Activated CD4-positive, alpha-beta T cell treated with anti-CD3 and anti-CD28 coated beads, Interleukin-2, amount 10 ng/mL, durations not matched to agents 24 days and 14 days (primary cell): Measurements from ENCODE around the gene OSMR. TPM values are rescaled to one million over a fixed set of nuclear protein-coding genes. Genes with fewer than 3 reads are reported as not detected.

Source experiments
- DNase-seq: peaks from one replicate; pipeline ENCODE4 v3.0.0; 2022
- H3K27ac Mint-ChIP-seq: one replicate; pipeline ENCODE4 v1.8.0; 2022; ENCODE audit warnings: mild to moderate bottlenecking, mixed read lengths
- H3K27me3 Mint-ChIP-seq: one replicate; pipeline ENCODE4 v1.8.0; 2022; ENCODE audit warnings: mixed read lengths
- H3K36me3 Mint-ChIP-seq: one replicate; pipeline ENCODE4 v1.8.0; 2022; ENCODE audit warnings: low read depth, mild to moderate bottlenecking, mixed read lengths
- H3K4me1 Mint-ChIP-seq: one replicate; pipeline ENCODE4 v1.8.0; 2021; ENCODE audit warnings: mixed read lengths
- H3K4me3 Mint-ChIP-seq: one replicate; pipeline ENCODE4 v1.8.0; 2022; ENCODE audit warnings: mild to moderate bottlenecking, moderate library complexity, mixed read lengths
- H3K9me3 Mint-ChIP-seq: one replicate; pipeline ENCODE4 v1.8.0; 2021; ENCODE audit warnings: mixed read lengths
- intact Hi-C: fragments of 100-400 bp; cut with micrococcal nuclease; formaldehyde crosslinking; loops from one replicate; pipeline ENCODE4 v1.15.1; 2023
- total RNA-seq: library from RNA; stranded (reverse); gene quantifications from 2 replicates; pipeline ENCODE4 v1.2.3, GENCODE V29; 2022

OSMR gene
- total RNA-seq, 1 donor from 2014 or later, result not detected

GRCh38 chr5:38935437-38935836 lies 89.6 kb downstream of the OSMR start:
- intact Hi-C loops, result no loop called here
- H3K9me3 Mint-ChIP-seq, result no peaks in the 10 kb centered on the region
- peaks cover 2% of the 10 kb centered on the region for H3K27me3 Mint-ChIP-seq
- peaks cover 17% of the 10 kb centered on the region for H3K36me3 Mint-ChIP-seq
- H3K4me3 Mint-ChIP-seq, result no peak overlapping the region
- H3K4me1 Mint-ChIP-seq, result no peaks in the 10 kb centered on the region
- H3K27ac Mint-ChIP-seq, result no peak overlapping the region
- no peak for DNase-seq

GRCh38 chr5:38936269-38936668 lies 90.5 kb downstream of the OSMR start:
- intact Hi-C loops, result no loop called here
- Mint-ChIP-seq H3K4me1 (no peaks in the 10 kb centered on the region), H3K27me3 (no peaks in the 10 kb centered on the region), H3K27ac (no peak overlapping the region), H3K36me3 (peaks cover 19% of the 10 kb centered on the region), H3K4me3 (no peak overlapping the region), H3K9me3 (no peaks in the 10 kb centered on the region)
- no peak for DNase-seq

GRCh38 chr5:38938424-38938823 lies 92.6 kb downstream of the OSMR start:
- H3K4me1 Mint-ChIP-seq, result peaks cover 2% of the 10 kb centered on the region
- no peak for DNase-seq
- H3K36me3 Mint-ChIP-seq, result peaks cover 29% of the 10 kb centered on the region
- no peaks in the 10 kb centered on the region for H3K27me3 Mint-ChIP-seq
- H3K4me3 Mint-ChIP-seq, result no peak overlapping the region
- H3K27ac Mint-ChIP-seq, result no peak overlapping the region
- no peaks in the 10 kb centered on the region for H3K9me3 Mint-ChIP-seq
- intact Hi-C loops, result no loop called here

GRCh38 chr5:38938973-38939372 lies 93.2 kb downstream of the OSMR start:
- H3K36me3 Mint-ChIP-seq, result peaks cover 29% of the 10 kb centered on the region
- no peaks in the 10 kb centered on the region for H3K27me3 Mint-ChIP-seq
- no peak for DNase-seq
- intact Hi-C loops, result no loop called here
- peaks cover 2% of the 10 kb centered on the region for H3K4me1 Mint-ChIP-seq
- H3K27ac Mint-ChIP-seq, result no peak overlapping the region
- no peaks in the 10 kb centered on the region for H3K9me3 Mint-ChIP-seq
- H3K4me3 Mint-ChIP-seq, result no peak overlapping the region

- Mint-ChIP-seq H3K4me3 (no peak overlapping the region), H3K4me1 (peaks cover 2% of the 10 kb centered on the region), H3K36me3 (peaks cover 35% of the 10 kb centered on the region), H3K9me3 (no peaks in the 10 kb centered on the region), H3K27me3 (no peaks in the 10 kb centered on the region), H3K27ac (no peak overlapping the region)
- intact Hi-C loops, result no loop called here
- DNase-seq, result no peak
Measured at GRCh38 chr5:38940230-38940858, 94.5 kb downstream of the OSMR start.

GRCh38 chr5:38941912-38942311 lies 96.1 kb downstream of the OSMR start:
- no peaks in the 10 kb centered on the region for H3K9me3 Mint-ChIP-seq
- no peak for DNase-seq
- H3K4me3 Mint-ChIP-seq, result no peak overlapping the region
- H3K4me1 Mint-ChIP-seq, result peaks cover 7% of the 10 kb centered on the region
- no peaks in the 10 kb centered on the region for H3K27me3 Mint-ChIP-seq
- intact Hi-C loops, result no loop called here
- H3K27ac Mint-ChIP-seq, result no peak overlapping the region
- H3K36me3 Mint-ChIP-seq, result peaks cover 39% of the 10 kb centered on the region

DNA sequence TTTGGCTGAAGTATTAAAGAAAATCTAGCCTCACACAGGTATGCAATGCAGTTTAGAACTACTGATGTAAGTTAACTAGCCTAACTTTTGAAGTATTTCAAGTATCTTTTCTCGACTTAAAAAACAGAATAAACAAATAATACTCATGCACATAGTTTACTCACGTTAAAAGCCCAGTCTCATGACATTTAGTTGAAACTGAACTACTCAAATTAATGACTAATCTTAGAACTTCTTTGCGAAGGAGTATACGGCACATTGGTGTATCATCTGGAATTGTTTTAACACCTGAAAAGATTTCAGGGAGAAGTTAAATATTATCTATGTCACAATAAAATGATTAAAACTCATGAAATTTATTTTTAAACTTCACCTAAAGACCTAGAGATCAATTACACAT lies 98.5 kb downstream of the OSMR start:
- peaks cover 9% of the 10 kb centered on the region for H3K4me1 Mint-ChIP-seq
- no peaks in the 10 kb centered on the region for H3K27me3 Mint-ChIP-seq
- H3K36me3 Mint-ChIP-seq, result peaks cover 39% of the 10 kb centered on the region
- intact Hi-C loops, result no loop called here
- H3K27ac Mint-ChIP-seq, result no peak overlapping the region
- H3K9me3 Mint-ChIP-seq, result no peaks in the 10 kb centered on the region
- no peak overlapping the region for H3K4me3 Mint-ChIP-seq
- no peak for DNase-seq

- no peaks in the 10 kb centered on the region for H3K9me3 Mint-ChIP-seq
- DNase-seq, result no peak
- H3K27ac Mint-ChIP-seq, result no peak overlapping the region
- H3K4me1 Mint-ChIP-seq, result peaks cover 7% of the 10 kb centered on the region
- intact Hi-C loops, result no loop called here
- H3K27me3 Mint-ChIP-seq, result no peaks in the 10 kb centered on the region
- no peak overlapping the region for H3K4me3 Mint-ChIP-seq
- peaks cover 44% of the 10 kb centered on the region for H3K36me3 Mint-ChIP-seq
Measured at GRCh38 chr5:38948501-38948900, 102.7 kb downstream of the OSMR start.

DNA sequence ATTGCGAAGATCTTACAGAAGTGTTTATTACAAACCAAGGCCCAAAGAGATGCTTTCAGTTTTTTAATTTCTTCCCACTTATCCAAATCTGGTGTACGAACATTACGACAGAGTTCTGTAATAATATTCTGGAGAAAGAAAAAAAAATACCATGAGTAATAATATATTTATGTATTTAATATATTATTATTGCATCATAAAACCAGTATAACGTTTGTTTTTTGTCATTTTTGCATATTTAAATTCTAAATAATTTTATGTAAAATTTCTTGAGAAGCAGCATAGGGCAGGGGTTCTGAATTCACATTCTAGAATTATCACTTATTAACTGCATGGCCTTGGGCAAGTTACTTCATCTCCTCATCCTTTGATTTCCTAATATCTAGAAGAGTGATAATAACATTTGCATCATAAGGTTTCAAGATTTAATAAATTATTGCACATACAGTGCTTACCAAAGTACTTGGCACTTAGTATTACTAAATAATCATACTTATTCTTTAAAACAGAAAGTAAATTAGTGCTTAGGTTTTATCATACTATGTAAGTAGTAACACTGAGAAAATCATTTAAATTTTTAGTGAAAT lies 107.7 kb downstream of the OSMR start:
- H3K9me3 Mint-ChIP-seq, result no peaks in the 10 kb centered on the region
- no peaks in the 10 kb centered on the region for H3K27me3 Mint-ChIP-seq
- no peak for DNase-seq
- peaks cover 50% of the 10 kb centered on the region for H3K36me3 Mint-ChIP-seq
- H3K4me1 Mint-ChIP-seq, result no peaks in the 10 kb centered on the region
- intact Hi-C loops, result no loop called here
- H3K27ac Mint-ChIP-seq, result no peak overlapping the region
- H3K4me3 Mint-ChIP-seq, result no peak overlapping the region

GRCh38 chr5:38961691-38962090 lies 115.9 kb downstream of the OSMR start:
- no peak for DNase-seq
- H3K27ac Mint-ChIP-seq, result no peak overlapping the region
- no peaks in the 10 kb centered on the region for H3K27me3 Mint-ChIP-seq
- H3K4me1 Mint-ChIP-seq, result no peaks in the 10 kb centered on the region
- intact Hi-C loops, result no loop called here
- H3K4me3 Mint-ChIP-seq, result no peak overlapping the region
- peaks cover 34% of the 10 kb centered on the region for H3K36me3 Mint-ChIP-seq
- no peaks in the 10 kb centered on the region for H3K9me3 Mint-ChIP-seq

- no peaks in the 10 kb centered on the region for H3K4me1 Mint-ChIP-seq
- H3K27ac Mint-ChIP-seq, result no peak overlapping the region
- no peak for DNase-seq
- no peak overlapping the region for H3K4me3 Mint-ChIP-seq
- H3K9me3 Mint-ChIP-seq, result no peaks in the 10 kb centered on the region
- H3K36me3 Mint-ChIP-seq, result peaks cover 30% of the 10 kb centered on the region
- intact Hi-C loops, result no loop called here
- no peaks in the 10 kb centered on the region for H3K27me3 Mint-ChIP-seq
Measured at GRCh38 chr5:38968665-38969064, 122.9 kb downstream of the OSMR start.

DNA sequence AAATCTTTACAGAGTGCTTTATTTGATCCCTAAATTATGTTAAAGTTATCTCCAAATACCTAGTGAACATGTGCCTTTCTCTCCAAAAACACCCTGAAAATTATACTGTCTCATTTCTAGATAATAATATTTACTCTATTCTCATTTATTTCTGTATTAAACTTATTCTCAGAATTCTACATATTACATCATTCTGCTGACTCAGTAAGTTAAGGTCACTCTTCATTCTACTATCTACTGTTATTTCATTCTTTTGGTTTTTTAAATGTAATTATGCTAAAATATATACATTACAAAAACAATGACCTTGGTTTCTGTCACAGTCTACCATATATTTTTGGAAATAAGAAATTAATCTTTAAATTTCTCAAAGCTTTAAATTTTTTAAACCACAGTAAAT lies 132.2 kb downstream of the OSMR start:
- peaks cover 5% of the 10 kb centered on the region for H3K4me1 Mint-ChIP-seq
- no peak overlapping the region for H3K4me3 Mint-ChIP-seq
- H3K27me3 Mint-ChIP-seq, result no peaks in the 10 kb centered on the region
- intact Hi-C loops, result no loop called here
- DNase-seq, result no peak
- H3K27ac Mint-ChIP-seq, result no peak overlapping the region
- H3K9me3 Mint-ChIP-seq, result no peaks in the 10 kb centered on the region
- H3K36me3 Mint-ChIP-seq, result peaks cover 20% of the 10 kb centered on the region

DNA sequence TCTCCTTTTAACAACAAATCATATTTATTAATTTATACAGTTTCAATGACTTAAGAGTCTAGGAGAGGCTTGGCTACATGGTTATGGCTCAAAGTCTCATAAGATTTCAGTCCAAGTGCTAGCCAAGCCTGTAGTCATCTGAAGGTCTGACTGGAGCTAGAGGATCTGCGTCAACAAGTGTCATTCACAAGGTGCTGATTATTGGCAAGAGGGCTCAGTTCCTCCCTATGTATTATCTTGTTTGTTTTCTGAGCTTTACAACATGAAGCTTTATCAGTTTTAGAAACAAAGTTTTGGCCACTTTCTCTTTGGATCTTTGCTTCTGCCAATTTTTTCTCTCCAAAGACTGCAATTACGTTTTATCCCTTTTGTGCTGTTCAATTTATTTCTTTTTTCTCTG lies 133.7 kb downstream of the OSMR start:
- Mint-ChIP-seq H3K27me3 (no peaks in the 10 kb centered on the region), H3K9me3 (no peaks in the 10 kb centered on the region), H3K36me3 (peaks cover 15% of the 10 kb centered on the region), H3K4me1 (no peaks in the 10 kb centered on the region), H3K27ac (no peak overlapping the region), H3K4me3 (no peak overlapping the region)
- DNase-seq, result no peak
- intact Hi-C loops, result no loop called here
